MCF 10A (cell line): ENCODE measurements around the gene UBE2J1. TPM values are rescaled to one million over a fixed set of nuclear protein-coding genes. Genes with fewer than 3 reads are reported as not detected.

Experiments used
- BruUV-seq: library from RNA; stranded (reverse); fragments of 400-500 nt; replicated peaks from 2 replicates; lab custom pipeline; 2021; lab: Mats Ljungman, UMichigan
- CTCF ChIA-PET: fragments of 300-600 bp; sonication (Branson Sonifier 250); formaldehyde crosslinking; extraction: SDS; loops from one replicate; lab custom pipeline; 2021; ENCODE audit warnings: antibody characterized with exemption, inconsistent platforms; lab: Yijun Ruan, JAX
- POLR2A ChIA-PET: fragments of 300-600, 350-650 bp; sonication (Branson Sonifier 250); formaldehyde crosslinking; extraction: SDS; loops from one replicate; lab custom pipeline; 2020; ENCODE audit warnings: antibody characterized with exemption, inconsistent platforms; lab: Yijun Ruan, JAX
- DNase-seq: peaks from one replicate; pipeline ENCODE4 v3.0.0-alpha.2; 2018; ENCODE audit not compliant: unreplicated experiment
- H3K27ac Mint-ChIP-seq: one replicate; pipeline ENCODE4 v1.8.0; 2022; ENCODE audit warnings: mild to moderate bottlenecking, low read depth, mixed read lengths; ENCODE audit not compliant: unreplicated experiment
- H3K27me3 Mint-ChIP-seq: one replicate; pipeline ENCODE4 v1.8.0; 2022; ENCODE audit warnings: mixed read lengths; ENCODE audit not compliant: insufficient read depth, unreplicated experiment
- H3K36me3 Mint-ChIP-seq: one replicate; pipeline ENCODE4 v1.8.0; 2022; ENCODE audit warnings: mild to moderate bottlenecking, moderate library complexity, mixed read lengths; ENCODE audit not compliant: insufficient read depth, unreplicated experiment
- H3K4me1 Mint-ChIP-seq: one replicate; pipeline ENCODE4 v1.8.0; 2022; ENCODE audit warnings: mixed read lengths; ENCODE audit not compliant: insufficient read depth, unreplicated experiment
- H3K4me3 Mint-ChIP-seq: one replicate; pipeline ENCODE4 v1.8.0; 2022; ENCODE audit warnings: mild to moderate bottlenecking, moderate library complexity, mixed read lengths; ENCODE audit not compliant: unreplicated experiment
- H3K9me3 Mint-ChIP-seq: one replicate; pipeline ENCODE4 v1.8.0; 2022; ENCODE audit warnings: mixed read lengths; ENCODE audit not compliant: unreplicated experiment
- CTCF ChIP-seq: fragments of 200-600 bp; IDR thresholded peaks from one replicate; pipeline ENCODE4 v1.8.0; 2022; ENCODE audit warnings: antibody characterized with exemption, mild to moderate bottlenecking; ENCODE audit not compliant: unreplicated experiment
- intact Hi-C: fragments of 100-400 bp; cut with micrococcal nuclease; formaldehyde crosslinking; loops from 2 replicates; pipeline ENCODE4 v1.14.1; 2022
- total RNA-seq: library from RNA; stranded (reverse); gene quantifications from 2 replicates; pipeline ENCODE4 v1.2.3, GENCODE V29; 2022

UBE2J1 gene
- total RNA-seq, 1 experiment from 2014 or later: 39.0 TPM

GRCh38 chr6:89360415-89360999 is 8.0 kb upstream of the UBE2J1 start:
- POLR2A ChIA-PET: interaction anchor here (0.7 kb wide), 1 partner anchor 8 kb away, joined by 3 read pairs; the partner anchor contains the start of gene UBE2J1
- peak; percentile 35 for DNase-seq
- intact Hi-C loops: no loop called here
- CTCF ChIA-PET: interaction anchor here (0.6 to 7.2 kb wide), 5 partner anchors 8 to 249 kb away, joined by 3 to 57 read pairs (median 4); no protein-coding TSS in a partner anchor
- peaks cover 5% of the 10 kb centered on the region for H3K36me3 Mint-ChIP-seq
- H3K27ac Mint-ChIP-seq: no peak overlapping the region
- no TSS peak for BruUV-seq
- no peaks in the 10 kb centered on the region for H3K4me1 Mint-ChIP-seq
- no peaks in the 10 kb centered on the region for H3K27me3 Mint-ChIP-seq
- no peak for TF ChIP-seq CTCF
- no peaks in the 10 kb centered on the region for H3K9me3 Mint-ChIP-seq
- no peak overlapping the region for H3K4me3 Mint-ChIP-seq

- Mint-ChIP-seq H3K36me3 (peaks cover 5% of the 10 kb centered on the region), H3K4me3 (no peak overlapping the region), H3K27ac (no peak overlapping the region), H3K4me1 (no peaks in the 10 kb centered on the region), H3K27me3 (no peaks in the 10 kb centered on the region), H3K9me3 (no peaks in the 10 kb centered on the region)
- ChIA-PET CTCF (interaction anchor here (0.7 to 7.2 kb wide), 5 partner anchors 9 to 76 kb away, joined by 3 to 57 read pairs (median 5); no protein-coding TSS in a partner anchor), POLR2A (no interaction called here)
- intact Hi-C loops: no loop called here
- DNase-seq: no peak
- no TSS peak for BruUV-seq
- TF ChIP-seq CTCF: no peak
Measured at GRCh38 chr6:89359561-89359960, 7.0 kb upstream of the UBE2J1 start.

GRCh38 chr6:89357390-89357789 is 4.9 kb upstream of the UBE2J1 start:
- H3K9me3 Mint-ChIP-seq: no peaks in the 10 kb centered on the region
- no peak for DNase-seq
- H3K36me3 Mint-ChIP-seq: peaks cover 2% of the 10 kb centered on the region
- no peak overlapping the region for H3K4me3 Mint-ChIP-seq
- intact Hi-C loops: no loop called here
- ChIA-PET POLR2A (interaction anchor here (1.1 to 1.3 kb wide), 2 partner anchors 9 to 276 kb away, joined by 3 to 5 read pairs; no protein-coding TSS in a partner anchor), CTCF (interaction anchor here (0.8 to 4.3 kb wide), 5 partner anchors 8 to 75 kb away, joined by 3 to 32 read pairs (median 7); no protein-coding TSS in a partner anchor)
- no TSS peak for BruUV-seq
- no peak overlapping the region for H3K27ac Mint-ChIP-seq
- no peak for TF ChIP-seq CTCF
- no peaks in the 10 kb centered on the region for H3K4me1 Mint-ChIP-seq
- H3K27me3 Mint-ChIP-seq: no peaks in the 10 kb centered on the region

- H3K9me3 Mint-ChIP-seq: no peaks in the 10 kb centered on the region
- no peak overlapping the region for H3K4me3 Mint-ChIP-seq
- no peak overlapping the region for H3K27ac Mint-ChIP-seq
- ChIA-PET POLR2A (interaction anchor here (1.1 to 1.3 kb wide), 2 partner anchors 9 to 275 kb away, joined by 3 to 5 read pairs; no protein-coding TSS in a partner anchor), CTCF (interaction anchor here (0.6 to 4.3 kb wide), 6 partner anchors 9 to 1234 kb away, joined by 3 to 32 read pairs (median 6); no protein-coding TSS in a partner anchor)
- TF ChIP-seq CTCF: no peak
- no peaks in the 10 kb centered on the region for H3K4me1 Mint-ChIP-seq
- intact Hi-C loops: no loop called here
- DNase-seq: no peak
- no peaks in the 10 kb centered on the region for H3K27me3 Mint-ChIP-seq
- H3K36me3 Mint-ChIP-seq: no peaks in the 10 kb centered on the region
- BruUV-seq: no TSS peak
Measured at GRCh38 chr6:89356642-89357170, 4.2 kb upstream of the UBE2J1 start.
